ENCODE measurements around the gene L3MBTL4. TPM values are rescaled to one million over a fixed set of nuclear protein-coding genes. Genes with fewer than 3 reads are reported as not detected.

L3MBTL4 gene
- total RNA-seq, 1 donor from 2014 or later = 10.9 TPM

DNA sequence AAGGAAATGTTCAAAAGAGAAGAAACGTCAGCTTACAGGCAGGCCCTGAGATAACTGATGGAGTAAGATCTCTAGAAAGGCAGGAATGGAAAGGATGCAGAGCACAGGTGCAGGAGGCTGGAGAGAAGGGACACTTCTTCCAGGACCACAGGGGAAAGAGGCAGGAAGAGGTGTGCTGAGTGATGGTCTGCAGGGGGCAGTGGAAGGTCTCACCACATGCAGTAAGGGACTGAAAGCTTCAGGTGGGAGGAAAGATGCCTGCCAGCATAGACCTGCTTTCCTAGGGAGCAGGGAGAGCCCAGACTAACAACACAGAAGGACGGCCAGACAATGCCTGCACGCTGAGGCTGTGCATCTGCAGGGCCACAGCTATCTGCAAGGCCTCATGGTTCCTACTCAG is 156.8 kb downstream of the L3MBTL4 start:
- no peak for DNase-seq (ENCODE audit: low spot score)
- ATAC-seq = no peak

DNA sequence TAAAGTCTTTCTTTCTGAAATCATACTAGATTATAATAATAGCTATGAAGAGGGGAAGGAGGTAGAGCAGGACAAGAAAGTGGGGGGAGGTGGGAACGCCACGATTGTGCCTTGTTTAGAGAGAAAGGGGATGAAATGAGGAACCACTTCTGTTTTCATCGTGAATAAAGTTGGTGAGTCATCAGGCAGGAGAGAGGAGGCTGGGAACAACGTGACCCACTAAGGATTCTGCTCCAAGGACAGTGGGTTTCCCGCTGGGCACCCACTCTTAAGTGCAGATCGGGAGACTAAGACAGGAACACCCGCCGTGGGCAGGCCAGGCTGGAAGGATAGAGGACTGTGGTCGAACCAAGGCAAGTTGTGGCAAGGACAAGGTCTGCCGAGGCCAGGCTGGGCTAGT is 158.2 kb downstream of the L3MBTL4 start:
- no peak for ATAC-seq
- no peak for DNase-seq (ENCODE audit: low spot score)

DNA sequence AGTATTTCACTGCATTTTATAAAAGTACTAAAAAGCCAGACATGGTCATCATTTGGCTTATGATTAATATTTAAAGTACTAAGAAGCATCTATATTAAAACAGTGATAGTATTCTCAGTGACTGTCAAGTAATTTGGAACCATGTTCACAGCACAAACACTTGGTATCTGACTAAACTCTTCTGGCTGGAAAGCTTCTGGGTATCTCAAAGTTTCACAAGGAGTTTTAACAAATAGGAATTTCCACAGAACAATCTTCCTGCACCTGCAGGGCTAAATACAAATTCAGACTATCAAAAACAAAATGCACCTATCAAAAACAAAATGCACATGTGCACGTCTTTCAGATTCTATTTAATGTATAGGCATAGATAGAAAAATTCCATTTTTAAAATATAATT is 158.8 kb downstream of the L3MBTL4 start:
- DNase-seq (ENCODE audit: low spot score) (no peak), ATAC-seq (no peak)

DNA sequence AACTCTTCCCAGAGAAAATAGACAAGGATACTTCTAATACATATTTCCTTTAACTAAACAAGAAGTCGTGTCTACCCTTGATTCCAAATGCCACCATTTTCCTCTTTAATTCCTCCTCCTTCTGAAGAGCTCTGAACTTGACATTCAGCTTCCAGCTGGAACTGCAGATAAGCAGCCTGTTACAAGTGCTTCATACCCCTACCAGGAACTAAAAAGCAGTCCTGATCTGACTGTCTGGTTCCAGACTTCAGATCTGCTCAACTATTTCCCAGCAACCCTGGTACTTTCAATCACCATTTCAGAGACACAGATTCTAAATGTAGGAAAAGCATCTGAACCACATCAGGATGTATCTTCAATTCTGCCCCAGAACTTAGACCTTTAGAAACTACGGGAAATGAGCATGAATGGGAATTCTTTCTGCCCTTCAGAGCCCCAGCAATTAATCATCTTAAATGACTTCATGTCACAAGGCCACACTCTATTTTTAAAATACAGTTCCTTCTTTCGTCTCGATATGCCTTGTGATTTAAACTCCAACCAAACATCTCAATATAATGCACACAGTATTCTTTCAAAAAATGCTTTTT is 159.5 kb downstream of the L3MBTL4 start:
- no peak for DNase-seq (ENCODE audit: low spot score)
- peak; percentile 19 for ATAC-seq

DNA sequence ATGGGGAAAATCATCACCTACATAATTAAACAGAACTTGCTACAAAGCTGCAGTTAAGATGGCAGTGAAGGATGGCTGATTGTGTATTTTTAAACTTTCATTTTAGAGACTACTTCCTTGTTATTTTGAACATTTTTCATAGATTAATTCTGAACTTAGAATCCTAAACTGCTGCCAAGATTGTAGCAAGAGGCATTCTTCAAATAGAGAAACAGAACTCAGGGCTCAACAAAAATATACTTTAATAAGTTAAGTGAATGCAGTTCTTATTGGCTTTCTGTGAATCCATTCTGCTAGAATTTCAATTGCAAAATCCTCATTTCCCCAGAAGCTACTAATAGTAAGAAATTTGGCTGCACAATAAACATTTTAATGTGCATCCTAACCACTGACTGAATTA is 160.3 kb downstream of the L3MBTL4 start:
- no peak for DNase-seq (ENCODE audit: low spot score)
- no peak for ATAC-seq

DNA sequence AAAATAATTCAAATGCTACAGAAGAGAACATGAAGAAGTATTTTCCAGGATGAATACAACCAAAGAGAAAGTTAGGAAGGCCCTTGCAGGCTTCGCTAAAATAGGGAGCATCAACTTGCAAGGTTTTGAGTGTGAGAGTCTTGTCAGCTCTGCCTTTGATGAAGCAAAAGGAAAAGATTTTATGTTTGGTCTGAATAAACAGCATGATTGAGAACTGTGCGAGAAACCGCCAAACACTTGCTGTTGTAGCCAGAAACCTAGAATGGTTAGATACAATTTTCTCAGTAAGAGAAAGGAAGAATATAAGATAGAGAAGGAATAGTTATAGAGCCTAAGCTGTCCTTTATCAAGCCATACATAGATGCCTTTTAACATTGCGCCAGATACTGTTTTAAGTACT is 163.6 kb downstream of the L3MBTL4 start:
- DNase-seq (ENCODE audit: low spot score) (no peak), ATAC-seq (no peak)

DNA sequence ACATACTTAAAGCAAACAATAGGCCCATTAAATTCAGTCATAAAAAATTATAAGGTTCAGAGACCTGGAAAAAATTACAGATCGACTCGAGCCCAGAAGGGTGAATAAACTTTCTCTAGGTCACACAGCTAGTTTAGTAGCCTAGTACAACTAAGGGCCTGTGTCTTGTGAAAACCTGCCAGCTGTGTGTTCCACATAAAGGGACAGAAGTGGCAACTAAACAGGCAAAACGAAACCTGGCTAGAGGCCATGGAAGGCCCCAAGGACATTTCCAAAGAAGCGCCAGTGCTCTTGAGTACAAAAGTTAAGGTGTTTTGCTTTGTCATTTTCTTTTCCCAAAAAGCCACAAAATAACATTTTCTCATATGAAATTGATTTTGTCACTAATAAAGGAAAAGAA is 164.9 kb downstream of the L3MBTL4 start:
- ATAC-seq = peak; percentile 84
- DNase-seq (ENCODE audit: low spot score) = peak; percentile 75

DNA sequence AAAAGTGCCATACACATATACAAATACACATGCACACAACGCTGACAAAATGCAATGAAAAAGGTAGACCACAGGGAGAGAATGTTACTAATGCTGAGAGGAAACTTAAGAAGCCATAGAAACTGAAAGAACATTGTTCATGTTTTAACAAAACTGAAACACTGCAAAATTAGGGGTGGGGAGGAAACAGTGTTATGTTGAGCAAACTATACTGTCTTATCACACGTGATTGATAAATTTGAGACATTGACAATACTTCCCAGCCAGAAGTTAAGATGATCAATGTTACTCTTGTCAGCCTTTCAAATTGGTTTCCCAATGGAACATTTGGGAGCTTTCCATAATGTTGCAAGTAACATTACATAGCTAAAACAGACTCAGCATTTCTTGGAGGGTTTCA is 165.5 kb downstream of the L3MBTL4 start:
- DNase-seq (ENCODE audit: low spot score) (no peak), ATAC-seq (peak; percentile 61)

DNA sequence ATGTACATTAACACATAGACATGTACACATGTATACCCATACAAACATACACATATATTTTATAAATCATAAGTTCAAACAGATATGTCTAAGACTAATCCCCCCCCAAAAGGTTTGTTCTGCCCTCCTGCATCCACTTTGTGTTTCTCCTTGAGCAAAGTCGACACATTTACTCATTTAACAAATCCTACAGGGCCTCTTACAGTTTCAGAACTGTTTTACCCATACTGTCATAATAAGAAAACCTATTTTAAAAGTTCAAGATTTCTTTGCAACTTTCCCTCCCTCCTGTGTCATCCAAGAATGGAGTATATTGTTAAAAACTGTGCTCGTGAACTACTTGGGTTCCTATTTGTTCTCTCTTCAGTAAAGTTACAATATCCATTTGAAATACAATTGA is 166.7 kb downstream of the L3MBTL4 start:
- ATAC-seq = no peak

DNA sequence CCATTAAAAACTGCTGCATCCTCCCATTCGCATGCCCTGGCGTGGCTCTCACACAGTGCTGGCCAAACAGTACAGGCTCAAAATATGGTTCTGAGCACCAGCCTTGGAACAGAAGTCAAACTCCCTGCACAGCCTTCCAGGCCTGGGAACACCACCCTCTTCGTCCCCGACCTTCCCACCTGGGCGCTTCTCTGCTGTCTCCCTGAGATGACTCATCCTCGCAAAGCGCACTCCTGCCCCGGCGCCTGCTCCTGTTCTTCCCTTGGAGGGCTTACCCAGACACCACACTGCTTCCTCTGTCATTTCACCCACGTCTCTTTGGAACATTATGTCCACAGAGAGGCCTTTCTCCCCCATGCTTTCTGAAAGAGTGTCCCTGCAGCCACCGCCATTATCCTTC is 172.7 kb downstream of the L3MBTL4 start:
- ATAC-seq (no peak), DNase-seq (ENCODE audit: low spot score) (no peak)

More for the DNA sequence above, 166.7 kb downstream of the L3MBTL4 start:
- no peak for DNase-seq (ENCODE audit: low spot score)

DNA sequence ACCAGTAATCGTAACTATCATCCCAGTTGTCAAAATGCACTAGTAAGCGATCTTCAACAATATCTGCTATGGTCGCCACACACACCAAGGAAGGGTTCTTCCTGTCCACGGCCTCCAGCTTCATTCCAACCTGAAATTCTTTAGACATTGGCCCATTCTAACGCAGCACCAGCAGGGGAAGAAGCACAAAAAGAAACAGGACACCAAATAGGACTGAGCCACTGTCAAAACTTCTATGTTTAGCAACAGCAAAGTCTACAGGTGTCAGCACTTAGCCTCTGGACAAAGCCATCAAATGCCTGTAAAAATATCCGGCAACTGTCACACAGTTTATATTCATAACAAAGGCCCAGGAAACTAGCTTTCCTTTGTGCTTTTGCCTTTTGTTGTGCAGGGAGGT is 175.0 kb downstream of the L3MBTL4 start:
- no peak for DNase-seq (ENCODE audit: low spot score)
- no peak for ATAC-seq

DNA sequence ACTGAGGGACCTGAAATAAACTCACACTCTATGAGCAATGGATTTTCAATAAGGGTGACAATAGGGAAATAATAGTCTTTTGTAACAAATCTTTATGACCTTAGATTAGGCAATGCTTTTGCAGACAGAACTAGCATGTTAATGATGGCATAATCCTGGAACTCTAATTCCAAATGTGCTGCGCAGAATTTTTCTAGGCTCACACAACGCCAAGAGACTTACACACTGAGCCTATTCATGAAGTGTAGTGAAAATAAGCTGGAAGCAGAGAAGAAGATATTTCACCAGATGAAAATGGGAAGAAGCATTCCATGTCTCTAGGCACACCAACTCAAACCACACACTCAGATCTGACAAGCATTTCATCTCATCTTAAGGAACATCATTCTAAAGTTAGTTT is 178.5 kb downstream of the L3MBTL4 start:
- no peak for DNase-seq (ENCODE audit: low spot score)
- no peak for ATAC-seq

DNA sequence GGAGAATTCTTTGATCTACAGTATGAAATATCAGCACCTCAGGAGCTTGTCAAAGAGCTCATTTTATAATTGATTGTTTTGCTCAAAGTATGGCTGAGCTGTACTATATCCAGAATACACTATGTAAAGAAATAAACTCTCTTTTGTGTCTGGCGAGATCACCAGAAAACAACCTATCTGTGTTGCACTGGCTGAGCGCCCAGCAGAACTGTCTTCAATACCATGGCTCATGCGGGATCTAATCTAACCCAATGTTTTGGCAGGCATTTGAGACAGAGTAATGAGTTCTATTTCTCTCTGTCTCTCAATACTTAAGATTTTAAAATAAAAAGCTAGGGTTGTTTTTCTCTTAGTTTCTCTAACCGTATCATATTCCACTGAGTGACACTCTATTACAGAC is 192.4 kb downstream of the L3MBTL4 start:
- DNase-seq (ENCODE audit: low spot score) (no peak), ATAC-seq (no peak)

DNA sequence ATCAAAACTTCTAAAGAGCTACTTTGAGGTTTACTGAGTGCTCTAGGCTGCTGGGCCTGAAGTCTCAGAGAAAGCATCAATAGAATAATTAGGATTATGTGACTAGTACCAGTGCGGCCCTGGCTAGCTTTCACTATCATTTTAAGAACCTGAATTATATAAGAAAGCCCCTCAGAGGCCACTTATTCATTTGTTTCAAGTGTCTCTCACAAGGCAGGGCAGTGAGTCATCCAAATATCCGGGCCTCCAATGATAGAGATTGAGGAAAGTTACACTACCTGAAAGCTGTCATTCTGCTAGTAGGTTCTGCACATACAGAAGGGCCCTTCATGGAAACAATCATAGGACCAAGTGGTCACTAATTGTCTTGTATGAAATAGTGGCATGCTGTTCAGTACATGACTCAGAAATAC is 193.1 kb downstream of the L3MBTL4 start:
- DNase-seq (ENCODE audit: low spot score) = no peak
- no peak for ATAC-seq

DNA sequence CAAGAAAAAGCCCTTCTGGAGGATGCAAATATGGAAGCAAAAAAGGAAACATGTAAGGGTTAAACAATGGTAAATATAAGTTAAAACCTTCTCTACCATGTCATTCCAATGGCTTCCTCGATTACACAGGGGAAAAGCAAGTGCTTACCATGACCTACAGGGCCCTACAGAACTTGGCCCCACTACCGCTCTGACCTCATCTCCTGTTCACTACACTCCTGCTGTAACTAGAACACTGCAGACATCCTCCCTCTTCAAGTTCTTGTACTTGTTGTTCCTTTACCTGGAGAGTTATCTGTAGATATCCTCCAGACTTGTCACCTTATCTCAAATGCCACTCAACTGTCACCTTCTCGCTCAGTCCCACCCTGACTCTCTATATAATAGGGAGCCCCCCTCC is 194.6 kb downstream of the L3MBTL4 start:
- no peak for DNase-seq (ENCODE audit: low spot score)
- no peak for ATAC-seq

DNA sequence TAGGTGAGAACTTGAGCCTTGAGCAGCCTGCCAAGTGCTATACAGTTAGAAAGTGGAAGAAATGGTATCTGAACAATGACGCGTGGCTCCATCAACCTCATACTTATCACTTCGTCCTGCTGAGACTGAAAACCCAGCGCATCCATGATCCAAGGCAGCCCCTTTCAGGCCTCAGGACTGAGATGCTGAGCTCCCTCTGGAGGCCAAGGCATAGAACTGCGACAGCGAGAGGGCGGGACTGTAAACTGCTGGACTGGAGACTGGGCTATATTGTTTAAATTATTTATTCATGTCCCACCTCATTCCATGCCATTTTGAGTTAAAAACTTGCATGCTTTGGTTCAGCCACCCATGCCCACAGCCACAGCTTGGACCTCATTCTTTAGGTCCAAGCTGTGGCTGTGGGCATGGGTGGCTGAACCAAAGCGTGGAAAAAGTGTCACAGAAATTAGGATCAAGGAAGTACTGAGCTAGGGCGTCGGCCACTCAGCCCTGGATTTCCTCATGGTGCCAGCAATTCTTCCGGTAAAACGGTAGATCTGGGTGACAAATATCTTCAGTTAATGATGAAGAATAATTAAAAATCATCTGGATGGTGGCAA is 195.5 kb downstream of the L3MBTL4 start:
- peak; percentile 79 for ATAC-seq
- DNase-seq (ENCODE audit: low spot score) = no peak

DNA sequence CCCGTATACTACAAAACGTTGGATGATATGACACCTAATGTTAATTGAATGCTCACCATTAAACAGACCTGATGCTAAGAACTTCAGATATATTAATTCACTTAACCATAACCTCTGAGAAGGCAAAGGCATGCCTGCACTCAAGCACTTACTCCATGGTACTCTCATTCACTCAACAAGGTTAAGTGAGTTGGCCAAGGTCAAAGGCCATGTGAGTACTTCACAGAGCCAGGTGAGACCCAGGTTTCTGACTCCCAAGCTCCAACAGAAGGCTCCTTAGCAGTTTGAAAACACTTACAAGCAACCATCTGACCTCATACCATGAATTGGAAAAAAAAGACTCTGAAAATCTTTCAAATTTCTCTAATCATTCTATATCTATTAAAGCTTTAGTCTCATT is 198.8 kb downstream of the L3MBTL4 start:
- ATAC-seq (peak; percentile 45), DNase-seq (ENCODE audit: low spot score) (no peak)

DNA sequence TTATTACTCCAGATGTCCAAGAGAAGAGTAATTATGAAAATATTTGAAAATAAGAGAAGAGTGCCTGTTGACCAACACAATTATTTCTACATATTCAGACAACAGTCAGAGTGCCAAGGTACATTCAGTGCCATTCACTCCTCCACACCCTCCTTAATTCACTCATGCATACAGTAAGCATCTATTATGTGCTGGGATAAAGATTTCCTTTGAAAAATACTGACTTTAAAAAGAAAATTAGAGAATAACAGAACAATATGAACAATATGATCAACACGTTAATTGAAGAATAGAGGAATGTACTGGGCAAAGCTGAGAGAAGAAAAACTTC is 203.6 kb downstream of the L3MBTL4 start:
- ATAC-seq = peak; percentile 66
- DNase-seq (ENCODE audit: low spot score) = no peak

DNA sequence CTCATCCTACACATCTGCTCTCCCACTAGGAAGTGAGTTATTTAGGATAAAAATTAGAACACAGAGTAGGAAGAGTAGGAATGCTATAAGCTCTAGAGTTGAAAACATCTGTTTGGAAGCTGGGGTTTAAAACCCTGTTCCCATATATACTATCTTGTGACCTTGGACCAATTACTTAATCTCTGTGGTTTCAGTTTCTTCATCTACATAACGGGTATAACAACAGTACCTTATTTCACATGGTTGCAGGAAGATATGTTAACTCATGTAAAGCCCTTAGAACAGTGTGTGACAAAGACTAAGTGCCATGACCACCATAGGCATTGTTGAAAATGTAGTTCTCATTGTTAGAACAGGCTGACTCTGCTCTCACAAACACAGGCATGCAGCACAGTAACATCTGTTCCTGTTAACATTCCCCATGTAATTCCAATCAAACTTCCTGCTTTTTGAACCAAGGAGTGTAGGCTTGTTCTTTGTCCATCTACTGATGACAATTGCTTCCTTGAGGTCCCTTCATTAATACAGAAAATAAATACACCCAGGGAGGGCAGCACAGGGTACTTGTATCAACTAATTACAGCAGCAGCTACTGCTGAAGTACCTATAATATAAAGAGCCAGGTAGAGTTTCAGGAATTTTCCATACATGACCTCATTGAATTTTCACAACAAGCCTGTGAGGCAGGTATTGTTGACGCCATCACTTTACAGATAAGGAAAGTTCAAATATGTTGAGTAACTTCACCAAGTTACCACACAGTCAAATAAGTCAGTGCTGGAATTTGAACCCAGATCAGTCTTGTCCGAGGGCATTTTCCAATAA is 204.2 kb downstream of the L3MBTL4 start:
- DNase-seq (ENCODE audit: low spot score) = no peak

DNA sequence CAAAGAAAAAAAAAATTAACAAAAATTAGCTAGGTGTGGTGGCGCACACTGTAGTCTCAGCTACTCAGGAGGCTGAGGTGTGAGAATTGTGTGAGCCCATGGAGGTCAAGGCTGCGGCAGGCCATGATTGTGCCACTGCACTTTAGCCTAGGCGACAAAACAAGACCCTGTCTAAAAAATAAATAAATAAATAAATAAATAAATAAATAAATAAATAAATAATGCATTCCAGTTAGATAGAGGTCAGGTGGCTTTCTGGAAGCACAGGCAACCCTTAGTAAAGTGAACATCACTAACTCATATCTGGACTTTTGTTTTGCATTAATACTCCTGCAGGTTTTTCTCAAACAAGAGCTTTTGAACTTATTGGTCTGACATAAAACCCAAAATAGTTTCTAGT is 206.8 kb downstream of the L3MBTL4 start:
- DNase-seq (ENCODE audit: low spot score) (no peak), ATAC-seq (no peak)

More for the DNA sequence above, 204.2 kb downstream of the L3MBTL4 start:
- peak; percentile 90 for ATAC-seq

DNA sequence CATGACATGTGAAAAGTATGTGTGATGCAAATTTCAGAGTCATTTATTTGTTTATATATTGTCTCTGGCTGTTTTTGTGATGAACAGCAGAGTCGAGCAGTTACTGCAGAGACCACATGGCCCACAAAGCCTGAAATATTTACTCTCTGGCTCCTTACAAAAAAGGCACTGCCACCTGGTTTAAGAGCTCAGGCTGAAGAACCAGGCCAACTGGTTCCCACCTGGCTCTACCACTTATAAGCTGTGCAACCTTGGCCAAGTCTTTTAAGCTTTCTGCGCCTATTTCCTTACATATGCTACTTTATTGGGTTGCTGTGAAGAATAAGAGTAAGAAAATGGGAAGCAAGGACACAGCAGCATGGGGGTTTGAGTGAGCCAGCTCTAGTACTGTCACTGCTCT is 207.6 kb downstream of the L3MBTL4 start:
- no peak for ATAC-seq
- no peak for DNase-seq (ENCODE audit: low spot score)

DNA sequence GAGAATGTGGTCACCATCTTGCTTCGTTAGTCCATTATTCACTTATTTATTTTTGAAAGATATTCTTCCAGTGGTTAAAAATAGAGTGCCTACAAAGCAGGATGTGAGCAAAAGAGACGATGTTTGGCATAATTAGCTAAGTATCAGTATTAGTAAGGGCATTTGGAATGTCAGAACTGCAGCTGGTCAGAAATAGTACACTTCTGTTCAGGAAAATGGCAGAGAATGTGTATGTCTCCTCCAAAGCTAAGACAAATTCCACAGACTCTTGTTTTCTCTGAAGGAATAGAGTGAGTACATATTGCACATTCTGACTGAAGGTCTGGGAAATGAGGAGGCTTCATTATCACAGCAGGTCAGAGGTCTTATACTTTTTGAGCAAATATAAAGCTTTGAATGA is 209.0 kb downstream of the L3MBTL4 start:
- ATAC-seq (no peak), DNase-seq (ENCODE audit: low spot score) (no peak)

Data from left lobe of liver (tissue), 2 donors.